Measurements from ENCODE around the gene DFFB.
"Not testable (repeated sequence)": the region's sequence is repeated elsewhere in the genome, so short reads cannot be mapped to it uniquely, and the experiment has no call there.

The DFFB gene

GRCh38 chr1:3911981-3912808, 54.9 kb downstream of the DFFB start:
- no peak for DNase-seq

- DNase-seq: no peak
Measured at GRCh38 chr1:3912809-3913685, 55.8 kb downstream of the DFFB start.

GRCh38 chr1:3914331-3914851, 57.1 kb downstream of the DFFB start:
- DNase-seq: no peak

GRCh38 chr1:3914911-3915310, 57.6 kb downstream of the DFFB start:
- DNase-seq: no peak

- DNase-seq: no peak
Measured at GRCh38 chr1:3915551-3916121, 58.4 kb downstream of the DFFB start.

GRCh38 chr1:3917761-3918160, 60.5 kb downstream of the DFFB start:
- no peak for DNase-seq

- DNase-seq: not testable (repeated sequence)
Measured at GRCh38 chr1:3918359-3918758, 61.1 kb downstream of the DFFB start.

GRCh38 chr1:3918966-3919611, 61.8 kb downstream of the DFFB start:
- no peak for DNase-seq

- DNase-seq: no peak
Measured at GRCh38 chr1:3919706-3920105, 62.4 kb downstream of the DFFB start.

GRCh38 chr1:3921765-3922164, 64.5 kb downstream of the DFFB start:
- DNase-seq: no peak

- DNase-seq: no peak
Measured at GRCh38 chr1:3922201-3922725, 65.0 kb downstream of the DFFB start.

GRCh38 chr1:3922851-3923250, 65.6 kb downstream of the DFFB start:
- no peak for DNase-seq

GRCh38 chr1:3923378-3924185, 66.3 kb downstream of the DFFB start:
- no peak for DNase-seq

- no peak for DNase-seq
Measured at GRCh38 chr1:3924186-3924824, 67.0 kb downstream of the DFFB start.

- DNase-seq: no peak
Measured at GRCh38 chr1:3924825-3925220, 67.5 kb downstream of the DFFB start.

- DNase-seq: no peak
Measured at GRCh38 chr1:3925256-3925655, 68.0 kb downstream of the DFFB start.

GRCh38 chr1:3925762-3926161, 68.5 kb downstream of the DFFB start:
- DNase-seq: no peak

GRCh38 chr1:3926956-3927355, 69.7 kb downstream of the DFFB start:
- no peak for DNase-seq

- no peak for DNase-seq
Measured at GRCh38 chr1:3928586-3928985, 71.3 kb downstream of the DFFB start.

- no peak for DNase-seq
Measured at GRCh38 chr1:3929126-3929525, 71.8 kb downstream of the DFFB start.

- DNase-seq: no peak
Measured at GRCh38 chr1:3930301-3931006, 73.2 kb downstream of the DFFB start.

Data from stimulated activated CD4-positive, alpha-beta T cell treated with anti-CD3 and anti-CD28 coated beads, Interleukin-12 subunit alpha, Interleukin-12 subunit beta, amount 100 ng/mL, for 4 hours (primary cell).